GM18909 (cell line): ENCODE measurements around the gene NPEPL1.
A peak's percentile ranks its signal among the peaks of the same experiment; 100 is the strongest.
"Not testable (repeated sequence)": the region's sequence is repeated elsewhere in the genome, so short reads cannot be mapped to it uniquely, and the experiment has no call there.

Experiments used
- ATAC-seq: cut with Tn5 transposase; IDR thresholded peaks from one replicate; pipeline ENCODE4 v1.9.1; 2021; ENCODE audit warnings: mild to moderate bottlenecking; ENCODE audit not compliant: unreplicated experiment, poor library complexity

The NPEPL1 gene

DNA sequence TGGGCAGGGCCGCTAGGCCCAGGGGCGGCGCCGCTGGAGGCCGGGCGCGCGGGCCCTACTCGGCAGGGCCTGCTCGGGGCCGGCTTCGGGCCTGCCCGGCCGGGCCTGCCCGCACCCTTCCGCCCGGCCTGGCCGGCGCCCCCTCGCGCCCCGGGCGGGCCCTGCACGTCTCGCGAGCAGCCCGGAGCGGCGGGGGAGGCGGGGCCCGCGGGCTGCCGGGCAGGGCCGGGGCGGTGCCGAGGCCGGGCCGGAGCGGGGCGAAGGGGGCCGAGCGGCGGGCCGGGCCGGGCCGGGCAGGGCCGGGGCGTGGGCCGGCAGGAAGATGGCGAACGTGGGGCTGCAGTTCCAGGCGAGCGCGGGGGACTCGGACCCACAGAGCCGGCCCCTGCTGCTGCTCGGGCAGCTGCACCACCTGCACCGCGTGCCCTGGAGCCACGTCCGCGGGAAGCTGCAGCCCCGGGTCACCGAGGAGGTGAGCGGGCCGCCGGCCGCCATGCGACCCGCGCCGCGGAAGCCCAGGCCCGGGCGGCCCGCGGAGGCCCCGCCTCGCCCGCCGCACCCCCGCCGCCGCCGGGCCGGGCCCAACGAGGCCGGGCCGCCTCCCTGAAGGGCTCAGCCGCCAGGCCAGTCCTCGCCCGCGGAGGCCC lies at the start of gene NPEPL1:
Gene NPEPL1, plus strand, starts transcription at position 222 of the 647 bp plus-strand sequence. Its CDS starts 101 bp downstream, at position 323.
- ATAC-seq = peak; percentile 85

DNA sequence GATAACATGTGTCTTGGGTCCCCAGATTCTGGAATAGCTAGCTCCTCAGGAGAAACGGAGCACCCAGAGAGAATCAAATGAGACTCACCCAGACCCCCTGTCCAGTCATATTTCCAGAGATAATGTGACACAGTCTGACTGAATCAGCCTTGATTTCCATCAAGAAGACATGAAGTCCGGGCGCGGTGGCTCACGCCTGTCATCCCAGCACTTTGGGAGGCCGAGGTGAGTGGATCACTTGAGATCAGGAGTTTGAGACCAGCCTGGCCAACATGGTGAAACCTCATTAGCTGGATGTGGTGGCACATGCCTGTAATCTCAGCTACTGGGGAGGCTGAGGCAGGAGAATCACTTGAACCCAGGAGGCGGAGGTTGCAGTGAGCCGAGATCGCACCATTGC lies 49.7 kb upstream of the NPEPL1 start:
- ATAC-seq = not testable (repeated sequence)

DNA sequence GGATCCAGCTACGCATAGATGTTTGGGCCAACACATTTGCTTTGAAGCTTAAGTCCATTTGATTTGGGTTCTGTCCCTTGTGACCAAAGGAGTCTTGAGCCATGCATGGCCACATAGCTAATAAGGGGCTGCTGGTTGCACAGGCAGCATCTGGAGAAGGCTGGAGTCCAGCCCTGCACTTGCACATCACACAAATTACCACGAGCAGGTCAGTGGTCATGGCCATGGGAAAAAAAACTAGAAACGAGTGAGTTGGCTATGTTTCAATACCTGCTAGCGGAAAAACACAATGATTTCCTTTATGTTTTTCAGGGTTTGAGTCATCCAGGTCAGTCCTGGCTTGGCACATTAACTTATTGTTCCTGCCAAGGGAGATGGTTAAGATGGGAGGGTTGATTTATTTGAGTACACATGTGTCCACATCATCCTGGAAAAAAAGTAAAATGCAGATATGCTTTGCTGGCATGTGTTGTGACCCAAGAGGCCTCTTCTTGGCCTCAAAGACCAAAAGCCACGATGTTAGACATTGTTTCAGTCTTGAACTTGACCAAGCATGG lies 47.1 kb upstream of the NPEPL1 start:
- no peak for ATAC-seq

- no peak for ATAC-seq
Observed at GRCh38 chr20:58646257-58646656, 46.3 kb upstream of the NPEPL1 start.

DNA sequence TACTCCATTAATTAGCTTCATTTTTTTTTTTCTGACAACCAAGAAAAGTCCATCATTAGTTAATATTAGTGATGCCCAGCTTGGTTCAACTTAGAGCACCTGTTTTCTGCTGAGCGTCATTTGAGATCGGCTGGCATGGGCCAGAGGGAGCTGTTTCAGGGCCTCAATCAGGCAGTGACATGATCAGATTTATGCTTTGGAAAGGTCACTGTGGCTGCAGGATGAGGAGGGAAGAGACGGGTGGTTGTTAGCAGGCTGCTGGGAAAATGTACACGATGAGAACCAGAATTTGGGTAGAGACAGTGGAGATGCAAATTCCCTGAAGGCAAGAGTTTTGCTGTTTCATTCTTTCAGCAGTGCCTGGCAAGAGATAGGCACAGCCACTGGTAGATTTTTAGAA lies 45.9 kb upstream of the NPEPL1 start:
- no peak for ATAC-seq

DNA sequence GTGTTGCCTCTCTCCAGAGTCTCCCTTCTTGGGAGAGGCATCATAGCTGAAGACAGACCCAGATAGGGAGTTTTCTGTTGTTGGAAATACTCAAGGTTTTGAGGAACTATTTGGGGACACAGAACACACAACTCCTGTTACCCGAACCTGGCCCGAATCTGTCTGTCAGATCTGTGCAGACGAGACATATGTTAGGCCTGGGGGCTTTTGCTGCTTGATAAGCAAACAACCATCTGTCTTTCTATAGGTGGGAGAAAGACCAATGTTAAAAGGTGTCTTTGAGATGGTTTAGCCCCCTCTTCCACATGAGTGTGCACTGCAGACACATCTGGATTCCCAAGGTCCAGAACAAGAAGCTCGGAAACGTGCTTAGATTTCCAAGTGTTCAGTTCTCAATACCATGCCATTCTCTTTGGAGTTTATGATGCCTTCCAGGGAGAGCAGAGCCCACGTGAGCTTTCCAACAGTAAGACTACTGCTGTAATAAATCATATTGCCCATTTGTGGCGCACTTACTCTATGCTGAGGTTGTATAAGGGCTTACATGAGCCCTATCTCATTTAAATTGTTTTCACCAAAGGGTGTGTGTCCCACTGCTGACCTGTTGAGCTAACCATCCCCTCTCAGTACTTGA lies 45.3 kb upstream of the NPEPL1 start:
- ATAC-seq = no peak

DNA sequence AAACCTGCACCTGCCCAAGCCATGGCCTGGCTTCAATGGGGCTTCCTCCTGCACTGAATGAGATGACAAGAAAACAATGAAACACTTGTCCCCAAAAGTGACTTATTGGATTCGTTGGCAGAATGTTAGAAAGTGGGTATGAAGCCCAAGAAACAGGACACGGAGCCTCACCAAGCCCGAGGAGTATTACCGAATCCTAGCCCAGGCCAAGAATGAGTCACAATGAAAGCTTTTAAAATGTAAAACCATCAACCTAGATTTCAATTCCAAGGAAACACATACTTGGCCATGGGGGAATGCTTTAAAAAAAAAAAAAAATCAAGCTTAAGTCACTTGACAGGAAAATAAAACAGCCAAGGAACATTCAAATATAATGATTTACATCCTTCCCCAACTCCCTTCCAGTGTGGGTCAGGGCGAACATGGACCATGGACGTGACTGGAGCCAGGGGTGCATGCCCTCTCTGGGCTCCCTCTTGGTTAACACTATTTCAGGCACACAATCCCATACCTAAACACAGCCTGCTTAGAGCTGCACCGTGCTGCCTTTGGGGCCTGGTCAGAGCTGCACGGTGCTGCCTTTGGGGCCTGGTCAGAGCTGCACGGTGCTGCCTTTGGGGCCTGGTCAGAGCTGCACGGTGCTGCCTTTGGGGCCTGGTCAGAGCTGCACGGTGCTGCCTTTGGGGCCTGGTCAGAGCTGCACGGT lies 44.7 kb upstream of the NPEPL1 start:
- ATAC-seq = no peak

DNA sequence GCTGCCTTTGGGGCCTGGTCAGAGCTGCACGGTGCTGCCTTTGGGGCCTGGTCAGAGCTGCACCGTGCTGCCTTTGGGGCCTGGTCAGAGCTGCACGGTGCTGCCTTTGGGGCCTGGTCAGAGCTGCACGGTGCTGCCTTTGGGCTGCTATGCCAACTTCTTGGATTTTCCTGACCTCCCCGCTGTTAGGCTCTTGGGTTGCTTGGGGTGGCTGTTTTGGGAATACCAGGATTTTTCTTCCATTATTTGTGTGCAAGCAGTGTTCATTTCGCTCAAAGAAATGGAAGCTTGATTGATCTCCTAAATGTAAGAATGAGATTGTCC lies 44.1 kb upstream of the NPEPL1 start:
- not testable (repeated sequence) for ATAC-seq

DNA sequence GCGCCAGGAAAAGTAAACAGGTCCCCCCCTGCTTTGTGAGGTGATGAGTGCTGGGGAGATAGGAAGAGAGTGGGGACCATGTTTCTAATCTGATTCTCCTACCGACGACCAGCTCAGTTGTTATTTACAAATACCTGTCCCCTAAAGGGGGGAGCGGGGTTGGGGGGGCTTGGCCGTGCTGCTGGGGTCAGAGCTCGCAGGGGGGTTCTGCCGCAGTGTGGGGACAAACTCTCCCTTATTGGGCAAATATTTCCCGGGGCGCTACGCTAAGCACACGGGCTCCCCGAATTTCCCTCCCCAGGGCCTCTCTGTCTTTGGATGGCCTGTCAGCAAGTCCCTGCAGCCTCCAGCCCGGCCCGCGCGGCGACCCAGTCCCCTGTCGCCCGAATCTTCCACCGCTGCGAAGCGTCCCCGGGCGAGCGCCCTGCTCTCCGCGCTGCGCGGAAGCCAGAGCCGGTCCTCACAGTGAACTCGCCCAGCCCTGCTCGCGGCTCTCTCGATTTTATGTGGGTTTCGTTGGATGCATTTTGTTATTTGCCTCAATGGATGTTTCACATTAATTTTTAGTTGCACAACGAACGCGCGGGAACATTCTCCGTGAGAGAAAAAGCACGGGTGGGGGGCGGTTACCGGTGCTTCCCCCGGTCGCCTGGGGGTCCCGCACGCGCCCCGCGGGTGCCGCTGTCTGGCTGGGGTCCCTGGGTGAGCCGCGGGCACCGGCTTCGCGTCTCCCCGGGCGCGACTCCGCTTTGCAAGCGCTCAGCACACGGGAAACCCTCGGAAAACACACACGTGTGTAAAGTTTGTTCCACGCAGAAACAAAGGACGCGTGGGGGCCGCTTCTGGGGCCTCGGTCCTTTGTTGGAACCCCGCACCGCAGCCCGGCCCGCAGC lies 43.1 kb upstream of the NPEPL1 start:
- no peak for ATAC-seq

DNA sequence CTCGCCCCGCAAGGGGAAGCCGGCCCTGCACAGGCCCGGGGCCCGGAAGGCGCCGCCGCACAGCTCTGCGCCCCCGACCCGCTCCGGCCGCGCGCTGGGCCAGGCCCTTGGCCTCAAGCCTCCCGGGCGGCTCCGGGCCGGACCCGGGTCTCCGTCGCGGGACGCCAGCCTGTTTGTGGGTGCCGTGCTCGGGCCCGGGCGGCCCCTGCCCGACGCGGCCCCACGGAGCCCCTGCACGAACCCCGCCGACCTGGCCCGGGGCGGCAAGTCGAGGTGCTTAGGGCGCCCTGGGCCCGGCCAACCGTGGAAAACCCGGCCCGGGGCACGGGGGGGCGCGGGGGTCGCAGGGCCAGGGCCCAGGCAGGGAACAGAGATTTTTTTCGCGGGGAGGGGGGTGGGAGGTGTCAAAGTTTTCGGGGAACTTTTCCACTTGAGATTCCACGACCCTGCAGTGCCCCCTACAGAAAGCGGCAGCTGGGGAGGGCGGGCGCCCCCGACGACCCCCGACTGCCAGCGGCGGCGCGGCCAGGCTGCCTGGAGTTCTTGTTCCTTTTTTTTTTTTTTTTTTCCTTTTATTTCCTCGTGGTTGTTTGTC lies 42.3 kb upstream of the NPEPL1 start:
- no peak for ATAC-seq

GRCh38 chr20:58650776-58651558 lies 41.6 kb upstream of the NPEPL1 start, which contains the start of gene STX16:
Gene STX16 (plus strand): TSS chr20:58651283. CDS start chr20:58652007, 724 bp downstream.
- peak; percentile 70 for ATAC-seq

GRCh38 chr20:58651559-58651945 lies 41.0 kb upstream of the NPEPL1 start:
- ATAC-seq = no peak

GRCh38 chr20:58651946-58652605 lies 40.5 kb upstream of the NPEPL1 start:
- ATAC-seq = peak; percentile 56

DNA sequence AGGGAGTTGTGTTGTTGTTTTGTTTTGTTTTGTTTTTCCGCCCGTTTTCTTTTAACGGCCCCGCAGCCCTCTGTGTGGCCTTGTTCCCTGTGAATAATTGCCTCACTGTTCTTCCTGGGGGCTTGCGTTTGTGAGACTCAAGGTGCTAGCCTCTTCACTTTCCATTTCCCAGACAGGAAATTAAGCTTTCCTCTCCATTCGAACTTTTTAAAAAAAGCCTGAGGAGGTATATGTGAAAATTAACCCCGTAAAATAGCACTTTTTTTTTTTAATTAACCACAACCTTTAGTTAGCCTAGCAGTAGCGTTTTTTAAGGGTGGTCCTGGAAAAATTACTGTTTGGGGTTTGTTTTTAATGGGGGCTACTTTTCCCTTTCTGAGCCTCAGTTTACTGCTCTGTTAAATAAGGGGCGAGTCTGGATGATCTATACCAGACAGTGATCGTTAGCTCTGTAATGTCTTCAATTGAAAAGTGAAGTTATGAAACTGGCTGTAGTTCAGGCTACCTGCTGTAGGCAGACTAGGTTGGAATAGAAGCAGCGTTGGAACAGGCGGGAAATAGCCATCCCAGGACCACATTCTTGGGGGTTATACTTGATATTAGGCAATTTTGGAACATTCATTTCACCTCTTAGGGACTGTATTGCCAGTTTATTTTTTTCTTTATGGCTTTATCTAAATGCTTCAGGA lies 39.9 kb upstream of the NPEPL1 start:
- peak; percentile 9 for ATAC-seq

- ATAC-seq = no peak
Observed at GRCh38 chr20:58654337-58654736, 38.3 kb upstream of the NPEPL1 start.

DNA sequence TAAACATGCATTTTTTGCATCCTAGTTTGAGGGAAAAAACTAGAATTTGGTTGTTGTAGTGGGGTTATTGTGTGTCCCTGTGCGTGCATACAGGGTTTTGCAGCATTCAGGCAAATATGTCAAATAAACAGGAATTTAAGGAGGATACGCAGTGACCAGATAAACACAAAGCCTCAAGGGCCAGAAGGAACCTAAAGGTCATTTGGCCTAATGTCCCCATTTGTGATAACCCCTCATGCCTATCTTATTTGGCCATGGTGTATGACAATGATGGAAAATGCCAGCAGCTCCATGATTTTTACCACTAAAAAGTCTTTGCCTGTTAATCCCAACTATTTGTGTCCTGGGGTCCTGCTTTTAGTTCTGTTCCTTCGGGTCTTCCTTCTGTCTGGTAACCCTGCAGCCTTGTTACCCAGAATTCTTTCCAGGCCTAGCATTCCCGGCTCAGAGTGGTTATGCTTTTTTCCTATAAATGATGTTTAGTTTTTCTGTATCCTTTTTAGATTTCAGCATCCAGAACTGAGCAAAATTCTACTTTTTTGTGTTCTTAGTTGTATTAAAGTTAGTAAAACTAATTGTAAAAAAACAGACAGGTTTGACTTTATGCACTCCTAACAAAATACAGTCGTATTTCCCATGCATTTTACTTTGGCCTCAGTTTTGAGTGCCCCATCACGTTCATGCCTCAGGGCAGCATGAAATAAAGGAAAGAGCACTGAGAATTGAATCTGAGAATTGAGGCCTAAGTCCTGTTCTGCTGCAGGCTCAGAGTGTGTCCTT lies 37.1 kb upstream of the NPEPL1 start:
- no peak for ATAC-seq

- no peak for ATAC-seq
Observed at GRCh38 chr20:58656831-58657230, 35.8 kb upstream of the NPEPL1 start.
